Erythroblast (primary cell): ENCODE results near the gene ZSCAN25.

Experiments
- DNase-seq, 2 experiments: peaks; one replicate each; lab custom pipeline; 2025; lab: John Stamatoyannopoulos, UW
- GATA1 ChIP-seq: IDR thresholded peaks from 2 replicates; pipeline ENCODE4 v1.6.1; 2011; ENCODE audit warnings: low read depth, mild to moderate bottlenecking, control low read depth, low read length, moderate library complexity
- POLR2A ChIP-seq: IDR thresholded peaks from 2 replicates; pipeline ENCODE4 v1.6.1; 2011; ENCODE audit warnings: mild to moderate bottlenecking, low read length

Gene ZSCAN25

GRCh38 chr7:99677013-99677647 lies 60.4 kb downstream of the ZSCAN25 start:
- DNase-seq, result peak in 1 of 2 experiments; percentile 11
- TF ChIP-seq POLR2A (no peak), GATA1 (no peak)

- TF ChIP-seq GATA1 (no peak), POLR2A (no peak)
- DNase-seq, result no peak
Measured at GRCh38 chr7:99677648-99678045, 60.9 kb downstream of the ZSCAN25 start.

- DNase-seq, result no peak
- TF ChIP-seq POLR2A (no peak), GATA1 (no peak)
Measured at GRCh38 chr7:99679032-99679399, 62.3 kb downstream of the ZSCAN25 start.

GRCh38 chr7:99679400-99680191 lies 62.9 kb downstream of the ZSCAN25 start, which contains the start of gene CYP3A5:
Gene CYP3A5 (minus strand): TSS chr7:99679996. CDS start chr7:99679896, 100 bp downstream.
- TF ChIP-seq GATA1 (no peak), POLR2A (no peak)
- DNase-seq, result peak in 1 of 2 experiments; percentile 52
